B cell (primary cell): ENCODE measurements around the gene PDP2.

Source experiments
- EZH2 ChIP-seq: IDR thresholded peaks from 2 replicates; pipeline ENCODE4 v1.6.1; 2012; ENCODE audit warnings: borderline replicate concordance, low read depth, mild to moderate bottlenecking, moderate library complexity, low read length; ENCODE audit not compliant: insufficient read depth, poor library complexity, severe bottlenecking
- TF ChIP-seq, protein P1 (sequence below): fragments of 200-600 bp; IDR thresholded peaks from one replicate; pipeline ENCODE4 v1.8.0; 2022; ENCODE audit warnings: antibody characterized with exemption, mild to moderate bottlenecking

DNA sequence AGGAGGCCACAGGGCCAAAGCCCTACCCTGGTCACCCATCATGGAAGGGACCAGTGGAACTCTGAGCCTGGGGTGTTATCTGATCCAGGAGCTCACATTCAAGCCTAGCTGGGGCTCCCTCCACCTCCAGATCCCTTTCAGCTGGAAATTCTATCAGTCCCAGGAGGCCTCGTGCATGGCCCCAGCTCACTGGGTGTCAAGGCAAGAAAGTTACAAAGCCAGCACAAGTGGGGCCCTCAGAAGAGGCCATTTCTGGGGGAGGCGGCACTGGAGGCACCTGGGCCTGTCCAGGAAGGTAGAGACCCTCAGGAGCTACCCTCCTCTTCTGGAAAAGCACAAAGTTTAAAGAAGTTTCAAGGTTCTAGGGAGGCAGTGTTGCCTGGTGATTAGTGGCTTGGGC, 31.3 kb upstream of the PDP2 start:
- TF ChIP-seq, protein P1, sequence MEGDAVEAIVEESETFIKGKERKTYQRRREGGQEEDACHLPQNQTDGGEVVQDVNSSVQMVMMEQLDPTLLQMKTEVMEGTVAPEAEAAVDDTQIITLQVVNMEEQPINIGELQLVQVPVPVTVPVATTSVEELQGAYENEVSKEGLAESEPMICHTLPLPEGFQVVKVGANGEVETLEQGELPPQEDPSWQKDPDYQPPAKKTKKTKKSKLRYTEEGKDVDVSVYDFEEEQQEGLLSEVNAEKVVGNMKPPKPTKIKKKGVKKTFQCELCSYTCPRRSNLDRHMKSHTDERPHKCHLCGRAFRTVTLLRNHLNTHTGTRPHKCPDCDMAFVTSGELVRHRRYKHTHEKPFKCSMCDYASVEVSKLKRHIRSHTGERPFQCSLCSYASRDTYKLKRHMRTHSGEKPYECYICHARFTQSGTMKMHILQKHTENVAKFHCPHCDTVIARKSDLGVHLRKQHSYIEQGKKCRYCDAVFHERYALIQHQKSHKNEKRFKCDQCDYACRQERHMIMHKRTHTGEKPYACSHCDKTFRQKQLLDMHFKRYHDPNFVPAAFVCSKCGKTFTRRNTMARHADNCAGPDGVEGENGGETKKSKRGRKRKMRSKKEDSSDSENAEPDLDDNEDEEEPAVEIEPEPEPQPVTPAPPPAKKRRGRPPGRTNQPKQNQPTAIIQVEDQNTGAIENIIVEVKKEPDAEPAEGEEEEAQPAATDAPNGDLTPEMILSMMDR, result no peak
- no peak for TF ChIP-seq EZH2
